GM21737 (cell line): ENCODE data around the gene NPB.

Experiments used
- ATAC-seq: cut with Tn5 transposase; IDR thresholded peaks from one replicate; pipeline ENCODE4 v1.9.1; 2021; ENCODE audit warnings: mild to moderate bottlenecking, moderate library complexity; ENCODE audit not compliant: unreplicated experiment

The NPB gene

GRCh38 chr17:81924557-81925532 is 22.8 kb downstream of the NPB start:
- ATAC-seq = no peak

- no peak for ATAC-seq
Measured at GRCh38 chr17:81925860-81926450, 23.9 kb downstream of the NPB start.

- ATAC-seq = no peak
Measured at GRCh38 chr17:81926451-81927151, 24.6 kb downstream of the NPB start.

- no peak for ATAC-seq
Measured at GRCh38 chr17:81927152-81927652, 25.2 kb downstream of the NPB start.

GRCh38 chr17:81927653-81928543 is 25.9 kb downstream of the NPB start, which contains the start of gene MAFG:
TSS of gene MAFG (minus strand) at chr17:81927735. CDS start at chr17:81923185, 4,550 bp downstream.
- peak; percentile 54 for ATAC-seq

GRCh38 chr17:81928544-81929252 is 26.7 kb downstream of the NPB start:
- ATAC-seq = no peak

- no peak for ATAC-seq
Measured at GRCh38 chr17:81929253-81930141, 27.5 kb downstream of the NPB start.

- no peak for ATAC-seq
Measured at GRCh38 chr17:81930142-81931125, 28.4 kb downstream of the NPB start.

GRCh38 chr17:81931189-81931556 is 29.1 kb downstream of the NPB start:
- ATAC-seq = no peak

GRCh38 chr17:81931557-81932332 is 29.7 kb downstream of the NPB start:
- ATAC-seq = no peak

GRCh38 chr17:81932333-81932983 is 30.4 kb downstream of the NPB start:
- no peak for ATAC-seq

- no peak for ATAC-seq
Measured at GRCh38 chr17:81933178-81933699, 31.2 kb downstream of the NPB start.

- no peak for ATAC-seq
Measured at GRCh38 chr17:81934098-81934757, 32.2 kb downstream of the NPB start.

- no peak for ATAC-seq
Measured at GRCh38 chr17:81934850-81935708, 33.0 kb downstream of the NPB start.

GRCh38 chr17:81935709-81936084 is 33.7 kb downstream of the NPB start:
- ATAC-seq = no peak
